GM21619 (cell line): ENCODE data around the gene ARSI.

Experiments used
- ATAC-seq: cut with Tn5 transposase; IDR thresholded peaks from one replicate; pipeline ENCODE4 v1.9.1; 2021; ENCODE audit not compliant: unreplicated experiment

Gene ARSI

DNA sequence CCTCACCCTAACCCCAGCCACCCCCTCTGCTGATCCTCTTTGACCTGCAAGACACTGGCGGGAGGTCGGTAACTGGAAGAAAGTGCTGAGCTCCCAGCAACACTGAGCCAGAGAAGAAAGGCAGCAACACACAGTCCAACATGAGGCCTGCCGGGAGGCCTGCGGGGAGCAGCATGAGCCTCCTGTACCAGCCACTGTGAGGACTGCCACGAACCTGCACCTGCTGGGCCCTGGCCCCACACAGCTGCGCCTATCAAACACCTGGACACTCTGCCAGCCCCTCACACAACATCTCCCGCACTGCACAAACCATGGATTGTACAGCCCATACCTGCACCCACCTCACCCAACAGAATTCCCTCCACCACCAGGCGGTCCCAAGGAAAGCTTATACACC is 31.4 kb downstream of the ARSI start:
- no peak for ATAC-seq

DNA sequence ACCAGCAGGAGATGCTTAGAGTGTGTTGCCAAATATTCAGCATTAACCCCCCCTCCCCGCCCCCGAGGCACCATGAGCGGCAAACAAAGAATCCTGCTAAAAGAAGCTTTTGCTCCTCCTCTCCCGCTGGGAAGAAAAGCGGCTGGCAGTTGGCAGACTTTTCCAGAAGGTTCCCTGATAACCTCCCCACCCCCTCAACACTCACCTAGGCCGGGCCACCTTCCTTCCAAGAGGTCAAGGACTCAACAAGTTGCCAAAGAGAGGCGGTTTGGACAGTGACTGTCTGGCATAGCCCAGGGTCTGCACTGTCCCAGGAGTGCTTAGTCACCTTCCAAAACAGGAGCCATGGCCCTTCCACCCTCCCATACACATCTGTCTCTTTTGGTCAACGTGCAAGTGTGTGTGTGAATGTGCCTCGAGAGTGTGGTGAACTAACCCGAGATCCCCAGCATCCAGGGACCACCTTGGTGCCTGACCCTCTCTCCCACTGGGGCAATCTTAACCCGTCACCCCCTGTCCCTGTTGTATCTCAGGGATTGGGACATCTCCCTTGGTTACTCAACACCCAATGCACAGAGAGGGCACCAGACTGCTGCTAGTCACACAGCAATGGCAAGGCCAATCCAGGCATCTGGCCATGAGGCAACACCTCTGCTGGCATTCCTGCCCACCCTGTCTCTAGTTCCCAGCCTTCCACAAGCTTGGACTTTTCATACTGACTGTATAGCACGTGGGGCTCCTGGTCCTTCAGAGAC is 32.0 kb downstream of the ARSI start:
- ATAC-seq, result no peak

DNA sequence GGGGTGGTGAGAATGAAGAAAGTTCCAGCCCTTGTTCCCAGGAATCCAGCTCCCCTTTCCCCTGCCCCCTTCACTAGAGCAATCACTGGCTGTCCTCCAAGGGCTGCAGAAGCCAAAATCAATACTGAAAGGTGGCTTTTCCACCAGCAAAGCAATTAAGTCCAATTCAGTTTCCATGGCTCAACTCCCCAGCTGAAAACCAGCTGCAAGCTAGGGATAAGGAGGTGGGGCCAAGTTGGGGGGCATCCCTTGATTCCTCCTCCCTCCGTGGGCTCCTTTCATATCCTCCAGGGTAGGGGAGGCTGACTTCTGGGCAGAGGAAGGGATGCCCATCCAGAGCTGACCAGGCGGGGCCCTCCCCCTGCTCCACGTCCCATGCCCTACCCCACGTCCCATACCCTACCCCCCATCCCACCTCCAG is 35.8 kb downstream of the ARSI start:
- ATAC-seq, result no peak

DNA sequence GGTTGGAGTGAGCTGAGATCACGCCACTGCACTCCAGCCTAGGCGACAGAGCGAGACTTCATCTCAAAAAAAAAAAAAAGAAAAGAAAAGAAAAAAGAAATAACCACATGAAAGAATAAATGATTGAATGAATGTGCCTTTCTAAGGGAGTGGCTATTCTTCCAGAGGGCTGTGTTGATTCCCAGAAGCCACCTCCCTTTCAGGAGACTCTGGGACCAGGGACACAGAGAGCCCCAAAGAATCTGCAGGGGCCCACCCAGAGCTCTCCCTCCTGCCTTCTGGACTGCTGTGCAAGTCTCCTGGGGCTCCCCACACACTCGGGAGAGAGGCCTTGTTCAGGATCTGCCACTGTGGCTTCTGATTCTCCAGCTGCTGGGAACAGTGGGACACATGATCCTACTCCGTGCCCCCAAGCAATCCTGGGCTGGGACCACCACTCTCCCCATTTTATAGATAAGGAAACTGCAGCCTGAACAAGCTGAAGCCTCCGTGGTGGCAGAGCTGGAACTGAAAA is 36.8 kb downstream of the ARSI start:
- no peak for ATAC-seq

DNA sequence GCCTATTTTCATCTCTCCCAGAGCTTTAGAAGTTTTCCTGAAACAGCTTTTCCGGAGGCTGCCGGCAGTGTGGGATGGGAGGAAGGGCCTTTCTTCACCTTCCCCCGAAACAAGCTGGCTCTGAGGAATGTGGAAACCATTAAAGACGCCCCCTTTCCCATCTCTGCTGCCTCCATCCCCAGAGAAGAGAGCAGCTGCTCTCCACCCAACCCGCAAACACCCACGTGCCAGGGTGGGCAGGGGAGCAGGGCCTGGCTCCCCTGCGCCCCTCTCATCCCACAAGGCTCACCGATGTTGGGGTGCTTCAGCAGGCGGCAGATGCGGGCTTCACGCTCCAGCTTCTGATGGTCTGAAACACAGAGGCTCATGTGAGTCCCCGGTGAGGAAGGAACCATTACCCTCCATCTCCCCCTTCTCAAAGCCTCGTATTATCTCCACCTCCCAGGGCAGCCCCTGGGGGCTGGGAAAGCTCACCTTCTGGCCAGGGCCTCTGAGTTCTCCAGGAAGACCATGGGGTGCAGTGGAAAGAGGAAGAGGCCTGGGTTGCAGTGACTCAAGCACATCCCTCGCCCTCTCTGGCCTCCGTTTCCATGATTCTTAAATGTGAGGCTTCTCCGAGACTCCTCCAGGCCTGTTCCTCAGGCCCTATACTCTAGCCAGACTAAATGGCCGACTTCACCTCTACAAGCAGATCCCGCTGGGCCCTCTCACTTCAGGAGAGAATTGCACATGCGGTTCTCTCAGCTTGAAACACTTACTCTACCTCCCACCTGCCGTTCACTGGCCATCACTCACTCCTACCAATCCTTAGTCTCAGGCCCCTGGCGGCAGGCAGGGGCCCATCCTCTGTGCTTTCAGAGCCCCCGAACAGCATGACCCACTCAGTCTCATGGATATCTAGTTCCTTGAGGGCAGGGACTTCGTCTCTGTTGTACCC is 37.8 kb downstream of the ARSI start:
- ATAC-seq, result no peak

DNA sequence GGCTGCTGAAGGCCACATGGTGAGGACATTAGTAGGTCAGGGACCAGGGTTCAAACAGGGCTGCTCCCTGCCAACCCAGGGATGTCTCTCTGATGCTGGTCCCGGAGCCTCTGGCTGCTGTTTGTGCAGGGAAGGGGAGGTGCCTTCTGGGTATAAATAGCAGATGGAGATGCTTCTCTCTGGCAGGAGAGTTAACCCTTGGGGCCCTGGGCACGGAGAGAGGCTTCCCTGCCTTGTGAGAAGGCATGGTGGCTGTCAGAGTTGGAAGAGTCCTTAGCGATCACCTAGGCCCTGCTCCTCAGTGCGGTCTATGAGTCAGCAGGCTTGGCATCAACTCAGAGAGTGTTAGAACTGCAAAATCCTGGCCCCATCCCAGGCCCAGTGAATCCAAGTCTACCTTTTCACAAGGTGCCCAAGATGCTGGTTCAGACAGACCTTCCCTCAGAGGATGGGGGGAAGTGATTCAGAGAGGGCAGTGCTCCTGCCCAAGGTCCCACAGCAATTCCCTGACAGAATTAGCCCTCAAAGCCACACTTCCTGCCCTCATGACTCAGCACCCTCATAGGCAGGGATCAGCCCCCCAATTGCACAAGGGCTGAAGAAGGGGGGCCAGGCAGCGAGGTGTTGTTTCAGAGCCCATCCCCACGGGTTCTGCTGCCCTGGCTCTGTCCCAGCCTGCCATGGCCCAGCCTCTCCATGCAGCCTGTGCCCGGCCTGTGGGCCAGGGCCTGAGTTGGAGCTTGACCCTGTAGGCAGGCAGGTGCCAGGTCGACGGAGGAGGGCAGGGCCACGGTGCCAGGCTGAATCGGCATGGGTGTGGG is 38.7 kb downstream of the ARSI start:
- no peak for ATAC-seq

DNA sequence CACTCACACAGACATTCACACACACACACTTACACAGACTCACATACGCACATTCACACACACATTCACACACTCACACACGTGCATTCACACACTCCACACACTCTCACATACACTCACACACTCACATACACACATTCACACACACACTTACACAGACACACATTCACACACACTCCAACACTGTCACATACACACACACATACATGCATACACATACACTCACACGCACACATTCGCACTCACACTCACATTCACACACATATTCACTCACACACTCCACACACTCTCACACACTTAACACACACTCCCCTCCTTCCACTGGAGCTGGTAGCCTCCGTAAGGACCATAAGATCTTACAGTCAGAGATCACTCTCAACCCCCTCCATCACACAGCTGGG is 39.3 kb downstream of the ARSI start:
- ATAC-seq, result no peak

DNA sequence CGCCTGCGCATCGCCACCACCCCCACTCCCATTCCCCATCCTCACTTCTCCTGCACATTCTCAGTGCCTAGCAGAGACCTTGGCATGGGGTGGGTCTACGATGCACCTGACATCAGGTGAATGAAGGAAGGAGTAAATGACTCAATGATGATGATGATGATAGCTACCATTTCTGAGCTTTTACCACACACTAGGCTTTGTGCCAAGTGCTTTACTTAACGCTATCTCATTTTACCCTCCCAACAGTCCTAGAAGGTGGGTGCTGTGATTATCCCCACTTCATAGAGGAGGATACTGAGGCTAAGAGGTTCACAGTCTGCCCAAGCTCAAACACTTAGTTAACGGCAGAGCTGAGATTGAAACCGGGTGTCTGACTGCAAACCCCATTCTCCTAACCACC is 40.2 kb downstream of the ARSI start:
- no peak for ATAC-seq

DNA sequence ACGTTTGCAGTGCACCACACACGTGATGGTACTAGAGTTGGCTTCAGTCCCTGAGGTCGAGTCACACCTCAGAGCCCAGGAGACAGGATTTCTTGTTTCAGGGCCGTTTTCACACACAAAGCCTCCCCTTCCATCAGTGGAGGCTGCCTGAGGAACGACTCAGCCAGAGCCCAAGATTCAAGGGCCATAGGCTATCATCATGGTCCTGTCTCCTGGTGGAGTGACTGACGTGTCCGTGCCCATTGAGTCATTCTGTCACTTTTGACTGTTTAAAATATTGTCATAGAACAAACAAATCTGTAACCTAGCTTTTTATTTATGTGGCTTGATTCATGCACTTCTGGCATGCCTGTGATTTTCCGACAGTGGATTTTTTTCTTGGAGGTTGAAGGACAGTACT is 41.5 kb downstream of the ARSI start:
- no peak for ATAC-seq

DNA sequence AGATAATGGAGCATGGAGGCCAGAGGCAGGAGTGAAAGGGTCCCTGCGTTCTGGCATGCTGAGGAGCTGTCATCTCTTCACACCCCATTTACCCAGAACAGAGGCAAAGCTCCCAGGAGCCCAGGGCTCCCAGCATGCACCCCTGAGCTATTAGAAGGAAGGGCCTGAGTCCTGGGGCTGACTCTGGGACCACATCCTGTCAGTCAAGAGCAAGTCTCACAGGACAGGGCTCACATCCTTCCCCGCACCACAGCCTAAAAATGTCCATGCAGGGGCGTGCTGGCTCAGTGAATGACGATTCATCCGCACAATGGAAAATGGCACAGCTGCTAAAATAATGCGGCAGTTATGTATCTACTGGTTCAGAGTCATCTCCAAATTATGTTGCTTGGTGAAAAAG is 44.6 kb downstream of the ARSI start:
- ATAC-seq, result peak; percentile 72

DNA sequence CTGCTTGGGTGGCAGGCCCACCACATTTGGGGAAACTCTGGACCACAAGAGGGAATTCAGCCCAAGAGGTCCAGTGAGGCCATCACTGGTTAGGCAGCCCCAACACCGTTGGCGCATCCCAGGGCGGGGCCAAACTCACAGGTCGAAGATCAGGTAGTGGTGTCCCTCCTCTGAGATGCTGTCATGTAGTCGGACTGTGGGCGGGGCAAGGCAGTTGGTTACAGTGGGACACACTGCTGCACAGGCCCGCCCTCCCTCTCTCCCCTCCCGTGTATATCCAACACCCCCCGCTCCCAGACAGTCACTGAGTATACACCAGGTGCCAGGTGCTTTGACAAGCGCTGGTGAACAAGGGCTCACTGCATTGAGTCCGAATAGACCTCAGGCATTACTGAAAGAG is 45.3 kb downstream of the ARSI start:
- ATAC-seq, result no peak

DNA sequence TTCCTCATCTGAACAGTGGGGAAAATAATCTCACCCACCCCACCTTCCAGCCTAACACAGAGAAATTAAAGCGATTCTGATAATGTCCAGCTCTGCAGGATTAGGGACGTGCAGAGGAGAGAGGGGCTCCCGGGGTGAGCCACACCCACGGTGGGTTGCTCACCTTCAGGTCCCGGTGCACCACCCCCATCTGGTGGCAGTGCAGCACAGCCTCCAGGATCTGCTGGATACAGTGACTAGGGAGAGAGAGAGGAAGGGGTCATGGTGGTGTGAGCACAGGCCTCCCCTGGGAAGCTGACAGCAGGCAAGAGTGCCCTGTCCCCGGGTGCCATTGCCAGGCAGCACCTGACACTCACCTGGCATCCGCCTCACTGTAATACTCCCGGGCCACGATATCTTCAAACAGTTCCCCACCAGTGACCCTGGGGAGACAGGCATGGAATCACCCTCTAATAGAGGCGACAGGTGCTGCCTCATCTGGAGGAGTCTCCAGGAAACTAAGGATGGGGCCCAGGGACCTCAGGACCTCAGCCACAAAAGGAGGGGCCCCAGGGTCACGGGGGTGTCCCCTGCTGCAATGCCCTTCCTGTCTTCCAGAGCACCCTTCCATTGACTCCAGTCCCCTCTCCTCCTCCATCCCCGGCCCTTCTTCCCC is 46.2 kb downstream of the ARSI start:
- no peak for ATAC-seq

DNA sequence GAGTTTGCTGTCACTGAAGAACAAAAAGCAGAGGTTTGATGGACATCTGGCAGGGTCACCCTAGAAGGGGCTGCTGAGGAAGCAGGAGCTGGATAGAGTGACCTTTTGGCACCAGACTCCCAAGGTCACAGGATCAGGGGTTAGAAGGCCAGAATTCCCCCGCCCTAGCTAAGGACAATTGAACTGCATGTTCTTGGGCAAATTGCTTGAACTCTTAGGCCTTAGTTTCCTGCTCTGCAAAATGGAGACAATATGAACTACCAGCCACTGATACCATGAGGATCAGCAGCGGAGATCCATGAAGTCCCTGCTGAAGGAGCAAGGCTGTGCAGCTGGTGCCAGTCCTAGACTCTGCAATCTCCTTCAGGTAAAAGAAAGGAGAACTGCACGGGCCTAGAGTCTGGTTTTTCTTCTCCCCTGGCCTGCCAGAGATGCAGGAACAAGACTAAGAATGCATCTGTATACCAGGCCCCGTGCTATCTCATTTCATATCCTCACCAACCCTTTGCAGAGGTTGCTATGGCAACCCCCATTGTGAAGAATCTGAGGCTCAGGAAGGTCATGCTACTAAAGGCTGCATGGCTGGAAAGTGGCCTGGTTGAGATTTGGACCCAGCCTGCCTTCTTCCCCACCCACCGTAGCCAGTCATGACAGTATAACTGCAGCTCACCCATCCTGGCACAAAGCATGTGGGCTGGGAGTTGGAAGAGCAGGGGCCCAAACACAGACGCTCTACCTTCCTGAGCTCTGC is 46.9 kb downstream of the ARSI start:
- ATAC-seq, result no peak

DNA sequence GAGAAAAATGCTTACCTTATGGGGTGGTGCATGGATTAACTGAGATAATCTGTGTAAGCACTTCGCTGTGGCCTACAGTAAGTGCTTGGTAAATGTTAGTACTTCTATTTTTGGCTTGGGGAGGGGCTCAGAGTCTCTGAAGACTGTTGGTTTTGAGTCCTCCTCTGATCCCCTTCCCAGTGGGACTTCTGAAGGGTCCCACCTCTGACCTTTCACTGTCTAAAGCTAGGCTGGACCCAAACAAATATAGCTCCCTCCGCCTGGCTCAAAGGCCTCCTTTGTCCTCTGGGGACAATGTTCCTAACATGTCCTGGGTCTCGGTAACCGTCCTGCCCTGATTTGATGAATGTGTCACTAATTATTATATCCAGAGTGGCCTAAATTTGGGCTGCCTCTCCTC is 47.9 kb downstream of the ARSI start:
- no peak for ATAC-seq

DNA sequence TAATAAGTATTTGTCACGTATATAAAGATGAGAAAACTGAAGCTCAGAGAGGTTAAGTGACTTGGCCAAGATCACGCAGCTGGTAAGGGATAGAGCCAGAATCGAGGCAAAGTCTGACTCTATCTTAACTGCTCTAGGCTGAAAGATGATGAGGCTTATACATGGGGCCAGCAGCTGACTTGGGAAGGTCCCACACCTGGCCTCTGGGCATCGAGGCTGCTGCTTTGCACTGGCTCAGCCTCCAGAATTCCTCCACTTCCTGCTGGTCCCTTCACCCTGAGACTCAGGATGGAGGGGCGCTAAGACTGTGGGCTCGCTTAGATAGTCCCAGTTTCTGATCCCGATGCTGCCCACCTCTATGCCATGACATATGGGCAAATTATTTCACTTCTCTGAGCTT is 48.3 kb downstream of the ARSI start:
- ATAC-seq, result no peak

DNA sequence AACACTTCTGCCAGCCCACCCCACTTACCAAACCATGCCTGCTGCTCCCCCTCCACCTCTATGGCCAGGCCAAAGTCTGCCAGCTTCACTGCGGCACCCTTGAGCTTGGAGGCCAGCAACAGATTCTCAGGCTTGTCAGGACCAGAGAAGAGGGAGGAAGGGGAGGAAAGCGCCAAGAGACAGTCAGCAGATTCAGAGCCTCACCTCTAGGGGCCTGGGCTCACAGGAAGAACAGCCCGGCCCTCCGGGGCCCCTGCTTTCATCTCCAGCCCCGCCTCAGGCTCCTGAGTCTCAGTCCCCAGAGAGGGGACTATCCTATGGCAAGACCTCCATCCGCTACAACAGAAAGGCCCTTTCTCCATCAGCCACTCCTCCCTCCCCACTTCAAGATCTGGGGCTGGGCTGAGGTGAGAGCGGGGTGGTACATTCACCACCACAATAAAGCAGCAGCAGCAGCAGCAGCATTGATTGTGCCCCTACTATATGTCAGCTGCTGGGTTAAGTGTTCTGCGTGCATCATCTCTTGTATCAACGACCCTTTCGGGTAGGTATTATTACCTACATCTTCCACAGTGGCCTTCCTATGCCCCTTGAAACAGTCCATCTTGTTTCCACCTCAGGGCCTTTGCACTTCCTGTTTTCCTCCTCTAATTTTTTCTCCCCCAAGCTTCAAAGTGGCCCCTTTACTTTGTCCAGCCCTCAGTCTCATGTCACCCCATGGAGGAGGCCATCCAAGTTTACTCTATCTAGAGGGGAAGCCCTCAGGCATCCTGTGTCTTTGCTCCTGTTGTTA is 49.1 kb downstream of the ARSI start:
- ATAC-seq, result no peak

DNA sequence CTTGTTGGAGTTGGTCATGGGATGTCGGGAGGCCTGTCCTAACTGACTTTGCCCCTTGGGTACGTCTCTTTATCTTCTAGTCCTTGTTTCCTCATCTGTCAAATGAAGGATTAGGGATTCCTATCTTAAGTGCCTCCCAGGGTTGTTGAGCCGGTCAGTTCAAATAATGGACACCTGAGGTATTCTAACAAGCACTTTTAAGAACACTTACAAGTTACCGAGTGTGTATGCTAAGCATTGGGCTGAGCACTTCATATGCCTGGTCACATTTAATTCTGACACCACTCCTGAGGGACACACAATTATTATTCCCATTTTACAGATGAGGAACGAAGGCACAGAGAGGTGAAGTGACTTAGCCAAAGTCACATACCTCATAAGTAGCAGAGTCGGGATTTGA is 50.2 kb downstream of the ARSI start:
- no peak for ATAC-seq

DNA sequence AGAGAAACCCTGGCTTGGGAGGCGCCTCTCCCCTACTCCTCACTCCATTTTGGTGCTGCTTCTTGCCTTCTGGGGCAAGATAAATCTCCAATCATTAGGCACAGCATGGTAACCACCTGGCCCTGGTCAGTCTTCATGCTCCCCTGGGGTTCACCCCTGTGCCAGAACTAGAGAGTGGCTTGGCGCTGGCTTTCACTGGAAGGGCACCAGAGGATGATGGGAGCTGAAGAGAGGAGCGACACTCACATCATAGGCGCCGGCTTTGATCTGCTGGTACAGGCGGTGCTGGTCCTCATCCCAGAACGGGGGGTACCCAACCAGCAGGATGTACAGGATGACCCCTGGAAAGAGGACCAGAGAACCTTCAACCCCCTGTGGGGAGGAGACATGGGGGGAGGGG is 51.2 kb downstream of the ARSI start:
- no peak for ATAC-seq

DNA sequence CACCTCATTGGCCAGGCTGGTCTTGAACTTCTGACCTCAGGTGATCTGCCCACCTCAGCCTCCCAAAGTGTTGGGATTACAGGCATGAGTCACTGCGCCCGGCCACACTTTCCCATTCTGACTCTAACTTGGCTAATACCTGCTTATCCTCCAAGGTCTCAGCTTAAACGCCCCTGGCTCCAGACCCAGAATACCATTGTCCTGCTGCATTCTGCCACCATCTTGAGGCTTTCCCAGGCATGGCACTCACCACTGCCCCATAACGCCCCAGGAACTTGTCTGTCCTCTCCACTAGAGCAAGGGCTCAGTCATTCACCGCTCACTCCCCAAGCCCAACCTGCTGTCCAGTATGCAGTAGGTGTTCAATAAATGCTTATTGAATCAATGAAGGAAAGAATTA is 53.0 kb downstream of the ARSI start:
- ATAC-seq, result no peak
